Naive thymus-derived CD8-positive, alpha-beta T cell (primary cell): Measurements from ENCODE around the gene SIGLEC10. TPM values are rescaled to one million over a fixed set of nuclear protein-coding genes. Genes with fewer than 3 reads are reported as not detected.

Experiments
- ATAC-seq, 2 donors: fragments of 150-1000 bp; cut with Tn5 transposase in 1 of 2; sonication (Bioruptor Pico), chemical (Tn5 transposase) in 1 of 2; 1 replicate in 1 of 2; 2 replicates in 1 of 2; pipeline ENCODE4 v1.10.0; 2021; ENCODE audit warnings: mild to moderate bottlenecking in 2 of 2, moderate library complexity in 2 of 2
- POLR2A ChIA-PET: fragments of 350-600 bp; sonication (Branson Sonifier 250); formaldehyde crosslinking; loops from one replicate; lab custom pipeline; 2021; ENCODE audit warnings: antibody characterized with exemption; lab: Charles Lee
- DNase-seq, 10 donors: peaks; one replicate each; pipeline versions ENCODE4 v3.0.0 to v3.0.0-alpha.2; 2020 to 2022
- H3K27ac Mint-ChIP-seq, 10 donors: one replicate each; pipeline ENCODE4 v1.8.0; 2020 to 2022; ENCODE audit warnings: mild to moderate bottlenecking in 10 of 10, mixed read lengths in 10 of 10, moderate library complexity in 4 of 10, inconsistent platforms in 1 of 10
- H3K27me3 Mint-ChIP-seq, 5 donors: one replicate each; pipeline ENCODE4 v1.8.0; 2021 to 2022; ENCODE audit warnings: mixed read lengths in 5 of 5
- H3K36me3 Mint-ChIP-seq, 3 donors: one replicate each; pipeline ENCODE4 v1.8.0; 2020 to 2022; ENCODE audit warnings: mixed read lengths in 3 of 3, mild to moderate bottlenecking in 2 of 3, inconsistent platforms in 1 of 3
- H3K4me1 Mint-ChIP-seq, 4 donors: one replicate each; pipeline ENCODE4 v1.8.0; 2021 to 2022; ENCODE audit warnings: mixed read lengths in 4 of 4
- H3K4me3 Mint-ChIP-seq, 10 donors: one replicate each; pipeline ENCODE4 v1.8.0; 2020 to 2022; ENCODE audit warnings: mild to moderate bottlenecking in 10 of 10, mixed read lengths in 10 of 10, moderate library complexity in 6 of 10, inconsistent platforms in 1 of 10
- H3K9me3 Mint-ChIP-seq, 9 donors: one replicate each; pipeline ENCODE4 v1.8.0; 2020 to 2022; ENCODE audit warnings: mixed read lengths in 9 of 9, mild to moderate bottlenecking in 3 of 9, inconsistent platforms in 1 of 9, moderate library complexity in 1 of 9
- polyA plus RNA-seq, 3 donors: library from polyadenylated mRNA; unstranded; fragments of 300-500 nt; fragmentation: Illumina TruSeq; gene quantifications; one replicate each; pipeline ENCODE4 v1.2.3, GENCODE V29; 2021
- total RNA-seq, 8 experiments: library from RNA in 2 of 8; stranded (reverse) in 2 of 8; gene quantifications; one replicate each; pipeline ENCODE4 v1.2.3 and lab custom pipeline; 2021 to 2026

SIGLEC10 gene
- total and polyA plus RNA-seq, 5 experiments from 2014 or later, result 0.06 to 1.2 (median 0.24) TPM

GRCh38 chr19:51386882-51387520 is 30.4 kb downstream of the SIGLEC10 start:
- Mint-ChIP-seq H3K27ac (peak overlapping the region in 3 of 10 donors; percentile 3 to 87 (median 46)), H3K4me1 (peaks cover 8 to 23% (median 13%) of the 10 kb centered on the region in 4 donors), H3K36me3 (peaks cover 0 to 2% (median 0%) of the 10 kb centered on the region in 3 donors), H3K27me3 (peaks cover 0 to 6% (median 0%) of the 10 kb centered on the region in 5 donors), H3K4me3 (peak overlapping the region in 4 of 10 donors; percentile 20 to 84 (median 66)), H3K9me3 (peaks cover 0 to 3% (median 0%) of the 10 kb centered on the region in 9 donors)
- DNase-seq, result peak in 1 of 10 donors; percentile 18
- POLR2A ChIA-PET, result no interaction called here
- no peak for ATAC-seq

- Mint-ChIP-seq H3K36me3 (peaks cover 0 to 4% (median 0%) of the 10 kb centered on the region in 3 donors), H3K4me1 (peaks cover 0 to 22% (median 5%) of the 10 kb centered on the region in 4 donors), H3K27me3 (no peaks in the 10 kb centered on the region), H3K27ac (no peak overlapping the region), H3K9me3 (peaks cover 0 to 12% (median 0%) of the 10 kb centered on the region in 9 donors), H3K4me3 (no peak overlapping the region)
- DNase-seq, result no peak
- ATAC-seq, result no peak
- POLR2A ChIA-PET, result no interaction called here
These were observed 35.4 kb downstream of the SIGLEC10 start for GRCh38 chr19:51382004-51382403.

- peaks cover 0 to 12% (median 0%) of the 10 kb centered on the region in 9 donors for H3K9me3 Mint-ChIP-seq
- peaks cover 0 to 4% (median 0%) of the 10 kb centered on the region in 3 donors for H3K36me3 Mint-ChIP-seq
- POLR2A ChIA-PET, result no interaction called here
- no peak for ATAC-seq
- no peak overlapping the region for H3K4me3 Mint-ChIP-seq
- H3K27me3 Mint-ChIP-seq, result no peaks in the 10 kb centered on the region
- H3K4me1 Mint-ChIP-seq, result peaks cover 4 to 31% (median 11%) of the 10 kb centered on the region in 4 donors
- peak overlapping the region in 3 of 10 donors; percentile 19 to 42 (median 31) for H3K27ac Mint-ChIP-seq
- DNase-seq, result no peak
These were observed 37.1 kb downstream of the SIGLEC10 start for GRCh38 chr19:51380379-51380778.

DNA sequence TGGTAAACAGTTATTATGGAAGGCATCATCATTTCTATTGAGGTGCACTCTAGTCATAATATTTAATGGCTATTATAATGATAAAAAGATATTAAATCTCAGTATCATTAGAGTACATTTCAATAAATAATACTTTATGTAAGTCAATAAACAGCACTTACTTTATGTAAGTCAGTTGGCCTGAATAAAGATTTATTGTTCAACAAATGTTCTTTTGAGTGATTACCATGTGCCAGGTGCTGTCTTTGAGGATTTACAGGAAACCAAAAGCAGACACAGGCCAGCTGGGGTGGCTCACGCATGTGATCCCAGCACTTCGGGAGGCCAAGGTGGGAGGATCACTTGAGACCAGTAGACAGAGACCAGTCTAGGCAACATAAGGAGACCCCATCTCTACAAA is 40.0 kb downstream of the SIGLEC10 start:
- peaks cover 0 to 3% (median 0%) of the 10 kb centered on the region in 3 donors for H3K36me3 Mint-ChIP-seq
- no peak for DNase-seq
- no peak for ATAC-seq
- H3K4me1 Mint-ChIP-seq, result peaks cover 20 to 61% (median 41%) of the 10 kb centered on the region in 4 donors
- H3K4me3 Mint-ChIP-seq, result no peak overlapping the region
- H3K9me3 Mint-ChIP-seq, result peaks cover 0 to 12% (median 0%) of the 10 kb centered on the region in 9 donors
- no peaks in the 10 kb centered on the region for H3K27me3 Mint-ChIP-seq
- POLR2A ChIA-PET, result interaction anchor here (1.1 kb wide), 1 partner anchor 11 kb away, joined by 10 read pairs; the partner anchor contains the start of gene ETFB
- peak overlapping the region in 1 of 10 donors; percentile 43 for H3K27ac Mint-ChIP-seq

GRCh38 chr19:51375504-51376221 is 41.8 kb downstream of the SIGLEC10 start:
- no peak for ATAC-seq
- Mint-ChIP-seq H3K36me3 (peaks cover 0 to under 1% (median 0%) of the 10 kb centered on the region in 3 donors), H3K27me3 (no peaks in the 10 kb centered on the region), H3K4me3 (peak overlapping the region in 7 of 10 donors; percentile 8 to 70 (median 43)), H3K4me1 (peaks cover 38 to 73% (median 59%) of the 10 kb centered on the region in 4 donors), H3K9me3 (peaks cover 0 to 4% (median 0%) of the 10 kb centered on the region in 9 donors), H3K27ac (peak overlapping the region; percentile 70 to 95 (median 80))
- POLR2A ChIA-PET, result no interaction called here
- DNase-seq, result peak in 2 of 10 donors; percentile 20

DNA sequence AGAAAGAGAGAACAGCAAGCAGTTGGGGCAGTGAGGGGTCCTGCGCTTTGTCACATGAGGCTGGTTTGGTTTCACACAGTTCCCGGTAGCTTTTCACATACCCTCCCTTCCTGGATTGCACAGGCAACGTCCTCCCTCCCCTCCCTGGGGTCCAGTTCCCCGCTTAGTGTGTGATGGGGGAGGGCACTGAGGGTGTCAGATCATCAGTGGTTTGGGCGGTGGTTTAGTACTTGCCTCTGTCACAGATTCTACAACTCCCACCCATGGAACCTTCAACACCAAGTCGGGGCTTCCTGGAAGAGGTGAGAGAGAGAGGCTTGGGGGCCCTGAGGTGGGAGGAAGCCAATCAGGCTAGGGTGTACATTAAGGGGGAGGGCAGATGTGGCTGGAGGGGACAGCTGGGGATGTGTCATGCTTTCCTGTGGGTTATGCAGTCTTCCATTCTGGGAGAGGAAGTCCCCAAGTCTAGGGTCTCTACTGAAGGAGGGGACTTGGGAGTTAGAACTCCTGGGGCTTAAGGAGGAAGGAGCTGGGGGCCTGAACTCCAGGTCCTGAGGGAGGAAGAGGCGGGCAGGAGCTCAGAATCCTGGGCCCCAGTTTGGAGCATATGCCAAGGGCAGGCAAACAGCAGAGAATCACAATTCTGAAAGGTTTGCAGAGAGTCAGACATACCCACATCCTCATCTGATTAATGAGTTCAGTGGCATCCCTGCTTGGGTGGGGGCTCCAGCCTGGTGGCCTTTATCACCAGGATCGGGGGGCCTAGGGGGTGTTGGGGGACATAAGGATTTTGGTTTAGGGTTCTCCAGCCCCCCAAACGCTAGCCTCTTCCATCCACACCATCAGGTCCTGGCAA is 44.6 kb downstream of the SIGLEC10 start, which contains the start of gene NKG7:
Gene NKG7 (minus strand): TSS at position 6 of the 856 bp plus-strand sequence. CDS start 119 bp downstream, outside the sequence.
- peak within 1 kb of the TSS; percentile 89 to 98 (median 94) for H3K27ac Mint-ChIP-seq
- no peaks in the 10 kb centered on the region for H3K27me3 Mint-ChIP-seq
- peaks cover 46 to 79% (median 73%) of the 10 kb centered on the region in 4 donors for H3K4me1 Mint-ChIP-seq
- H3K4me3 Mint-ChIP-seq, result peak within 1 kb of the TSS; percentile 65 to 100 (median 80)
- no peaks in the 10 kb centered on the region for H3K36me3 Mint-ChIP-seq
- H3K9me3 Mint-ChIP-seq, result no peaks in the 10 kb centered on the region
- DNase-seq (peak in 9 of 10 donors; percentile 19 to 78 (median 53)), ATAC-seq (peak; percentile 50 to 69)
- POLR2A ChIA-PET, result interaction anchor here (1.2 to 1.6 kb wide), 2 partner anchors 16 to 33 kb away, joined by 4 read pairs; no protein-coding TSS in a partner anchor

- peaks cover 48 to 83% (median 80%) of the 10 kb centered on the region in 4 donors for H3K4me1 Mint-ChIP-seq
- no peaks in the 10 kb centered on the region for H3K9me3 Mint-ChIP-seq
- peak overlapping the region; percentile 65 to 100 (median 78) for H3K4me3 Mint-ChIP-seq
- H3K36me3 Mint-ChIP-seq, result no peaks in the 10 kb centered on the region
- DNase-seq, result no peak
- no peaks in the 10 kb centered on the region for H3K27me3 Mint-ChIP-seq
- peak overlapping the region; percentile 89 to 98 (median 94) for H3K27ac Mint-ChIP-seq
- POLR2A ChIA-PET, result interaction anchor here (0.7 to 1.6 kb wide), 3 partner anchors 17 to 33 kb away, joined by 3 to 4 read pairs (median 4); no protein-coding TSS in a partner anchor
- no peak for ATAC-seq
These were observed 45.3 kb downstream of the SIGLEC10 start for GRCh38 chr19:51372021-51372648.

GRCh38 chr19:51371186-51371690 is 46.2 kb downstream of the SIGLEC10 start:
- no peaks in the 10 kb centered on the region for H3K9me3 Mint-ChIP-seq
- DNase-seq, result no peak
- H3K36me3 Mint-ChIP-seq, result no peaks in the 10 kb centered on the region
- peaks cover 54 to 84% (median 80%) of the 10 kb centered on the region in 4 donors for H3K4me1 Mint-ChIP-seq
- no peaks in the 10 kb centered on the region for H3K27me3 Mint-ChIP-seq
- POLR2A ChIA-PET, result interaction anchor here (1.3 kb wide), 1 partner anchor 41 kb away, joined by 3 read pairs; no protein-coding TSS in a partner anchor
- peak overlapping the region; percentile 46 to 100 (median 80) for H3K4me3 Mint-ChIP-seq
- peak overlapping the region; percentile 41 to 98 (median 92) for H3K27ac Mint-ChIP-seq
- no peak for ATAC-seq

- Mint-ChIP-seq H3K27ac (peak overlapping the region; percentile 57 to 98 (median 92)), H3K36me3 (no peaks in the 10 kb centered on the region)
- POLR2A ChIA-PET, result interaction anchor here (1.3 kb wide), 1 partner anchor 42 kb away, joined by 3 read pairs; no protein-coding TSS in a partner anchor
These were observed 47.2 kb downstream of the SIGLEC10 start for GRCh38 chr19:51370230-51370629.

GRCh38 chr19:51368366-51369282 is 48.8 kb downstream of the SIGLEC10 start, which contains the start of gene CLDND2:
Gene CLDND2 (minus strand): TSS chr19:51369003. CDS start chr19:51368577, 426 bp downstream.
- H3K27ac Mint-ChIP-seq, result peak within 1 kb of the TSS; percentile 91 to 98 (median 96)
- peak within 1 kb of the TSS; percentile 93 to 100 (median 98) for H3K4me3 Mint-ChIP-seq
- H3K9me3 Mint-ChIP-seq, result no peaks in the 10 kb centered on the region
- peaks cover 61 to 83% (median 77%) of the 10 kb centered on the region in 4 donors for H3K4me1 Mint-ChIP-seq
- DNase-seq, result peak in 6 of 10 donors; percentile 10 to 54 (median 30)
- H3K36me3 Mint-ChIP-seq, result no peaks in the 10 kb centered on the region
- ATAC-seq, result no peak
- POLR2A ChIA-PET, result interaction anchor here (1.3 to 1.5 kb wide), 5 partner anchors 14 to 245 kb away, joined by 3 to 5 read pairs (median 4); no protein-coding TSS in a partner anchor
- H3K27me3 Mint-ChIP-seq, result no peaks in the 10 kb centered on the region

More at GRCh38 chr19:51370230-51370629, 47.2 kb downstream of the SIGLEC10 start:
- no peak for DNase-seq
- Mint-ChIP-seq H3K27me3 (no peaks in the 10 kb centered on the region), H3K9me3 (no peaks in the 10 kb centered on the region), H3K4me3 (peak overlapping the region; percentile 19 to 100 (median 62)), H3K4me1 (peaks cover 58 to 87% (median 79%) of the 10 kb centered on the region in 4 donors)
- no peak for ATAC-seq
